GM12874 (cell line): ENCODE results near the gene ARMH2.

ENCODE experiments used
- TF ChIP-seq, protein P1 (sequence below): IDR thresholded peaks from 2 replicates; pipeline ENCODE4 v1.5.1; 2011; ENCODE audit warnings: low read depth, mild to moderate bottlenecking, control low read depth, low read length, moderate library complexity; ENCODE audit not compliant: insufficient read depth

Gene ARMH2

DNA sequence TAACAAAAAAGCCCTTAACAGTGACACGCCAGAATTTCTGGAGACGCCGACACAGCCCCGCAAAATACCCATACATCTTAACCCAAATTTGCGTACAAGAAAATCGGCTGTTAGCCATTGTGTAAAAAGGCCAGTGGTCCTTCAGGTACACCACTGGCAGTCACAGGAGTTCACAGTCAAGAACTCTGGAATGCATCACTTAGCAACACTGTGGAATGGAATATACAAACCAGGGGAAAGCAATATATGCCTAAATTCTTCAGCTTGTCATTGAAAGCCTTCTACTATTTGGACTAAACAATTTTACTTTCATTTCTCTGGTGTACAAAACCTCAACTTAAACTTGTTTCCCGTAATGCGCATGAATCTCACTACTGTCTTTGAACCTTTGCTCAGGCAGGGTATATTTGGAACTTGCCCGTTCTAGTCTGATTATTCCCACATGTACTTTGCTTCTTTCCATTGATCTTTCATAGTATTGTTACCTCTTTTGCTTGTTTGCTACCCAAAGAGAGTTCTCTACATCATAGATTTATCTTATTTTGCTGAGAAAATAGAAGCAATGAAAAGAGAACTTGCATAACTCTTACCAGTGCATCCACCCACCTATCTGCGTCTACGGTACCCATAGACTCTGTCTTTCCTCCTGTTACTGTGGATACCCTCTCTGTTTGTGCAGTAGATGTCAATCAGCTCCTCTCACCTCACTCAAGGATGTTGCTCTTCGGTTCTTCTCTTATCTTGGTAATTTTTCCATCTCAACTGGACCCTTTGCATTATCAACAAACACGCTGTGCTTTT, at the start of gene ARMH2:
Gene ARMH2, minus strand, starts transcription at position 178 of the 801 bp plus-strand sequence. Its CDS starts 60 bp downstream, at position 118.
- TF ChIP-seq, protein P1, sequence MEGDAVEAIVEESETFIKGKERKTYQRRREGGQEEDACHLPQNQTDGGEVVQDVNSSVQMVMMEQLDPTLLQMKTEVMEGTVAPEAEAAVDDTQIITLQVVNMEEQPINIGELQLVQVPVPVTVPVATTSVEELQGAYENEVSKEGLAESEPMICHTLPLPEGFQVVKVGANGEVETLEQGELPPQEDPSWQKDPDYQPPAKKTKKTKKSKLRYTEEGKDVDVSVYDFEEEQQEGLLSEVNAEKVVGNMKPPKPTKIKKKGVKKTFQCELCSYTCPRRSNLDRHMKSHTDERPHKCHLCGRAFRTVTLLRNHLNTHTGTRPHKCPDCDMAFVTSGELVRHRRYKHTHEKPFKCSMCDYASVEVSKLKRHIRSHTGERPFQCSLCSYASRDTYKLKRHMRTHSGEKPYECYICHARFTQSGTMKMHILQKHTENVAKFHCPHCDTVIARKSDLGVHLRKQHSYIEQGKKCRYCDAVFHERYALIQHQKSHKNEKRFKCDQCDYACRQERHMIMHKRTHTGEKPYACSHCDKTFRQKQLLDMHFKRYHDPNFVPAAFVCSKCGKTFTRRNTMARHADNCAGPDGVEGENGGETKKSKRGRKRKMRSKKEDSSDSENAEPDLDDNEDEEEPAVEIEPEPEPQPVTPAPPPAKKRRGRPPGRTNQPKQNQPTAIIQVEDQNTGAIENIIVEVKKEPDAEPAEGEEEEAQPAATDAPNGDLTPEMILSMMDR = no peak

DNA sequence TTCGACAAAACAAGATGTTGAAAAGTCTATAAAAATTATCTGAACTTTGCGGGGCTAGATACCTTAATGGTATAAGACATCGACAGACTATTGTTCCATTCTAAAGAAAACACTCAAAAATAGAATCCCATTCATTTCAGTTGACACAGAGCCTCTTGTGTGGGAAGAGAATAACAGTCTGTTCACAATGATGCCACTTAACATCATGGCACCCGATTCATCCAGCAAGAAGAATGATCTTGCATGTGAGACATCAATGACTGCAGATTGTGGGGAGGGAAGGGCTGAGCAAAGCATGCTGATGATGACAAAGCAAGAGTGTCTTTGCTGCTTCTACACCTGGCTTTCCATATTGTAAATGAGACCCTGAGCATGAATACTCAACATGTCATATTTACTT, 49.7 kb upstream of the ARMH2 start:
- TF ChIP-seq, protein P1 = no peak

DNA sequence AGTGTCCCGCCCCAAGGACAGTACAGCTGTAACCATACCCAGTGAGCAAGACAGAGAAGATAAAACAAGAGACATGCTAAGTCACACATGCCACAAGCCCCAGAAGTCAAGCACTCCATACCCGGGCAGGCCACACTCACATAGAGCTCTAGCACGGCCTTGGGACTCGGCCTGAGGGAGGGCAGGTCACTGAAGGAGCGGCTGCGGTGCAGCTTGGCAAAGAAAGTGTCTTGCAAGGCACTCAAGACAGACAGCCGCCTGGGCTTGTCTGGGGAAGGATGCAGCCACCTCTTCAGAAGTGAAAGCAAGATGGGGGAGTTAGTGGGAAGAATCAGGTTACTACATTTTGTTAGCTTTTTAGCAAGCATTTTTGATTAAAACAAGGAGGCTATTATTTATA, 48.7 kb upstream of the ARMH2 start:
- TF ChIP-seq, protein P1 = no peak

DNA sequence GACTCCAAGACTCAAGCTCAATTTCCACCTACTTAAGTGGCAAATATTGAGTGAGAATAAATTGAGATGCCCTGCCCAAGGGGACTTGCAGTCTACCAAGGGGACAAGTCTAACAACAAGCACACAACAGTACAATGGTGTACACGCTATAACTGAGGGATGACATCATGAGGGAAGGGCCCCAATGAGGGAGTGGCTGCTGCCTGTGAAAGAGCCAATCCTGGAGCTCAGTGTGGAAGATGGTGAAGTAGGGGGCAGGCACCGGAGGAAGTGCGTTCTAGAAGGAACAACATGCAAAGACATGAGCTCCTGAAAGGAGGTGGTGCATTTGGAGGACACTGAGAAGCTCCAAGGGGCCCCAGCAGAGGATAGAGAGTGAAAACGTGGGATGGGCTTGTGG, 46.9 kb upstream of the ARMH2 start:
- TF ChIP-seq, protein P1 = no peak

DNA sequence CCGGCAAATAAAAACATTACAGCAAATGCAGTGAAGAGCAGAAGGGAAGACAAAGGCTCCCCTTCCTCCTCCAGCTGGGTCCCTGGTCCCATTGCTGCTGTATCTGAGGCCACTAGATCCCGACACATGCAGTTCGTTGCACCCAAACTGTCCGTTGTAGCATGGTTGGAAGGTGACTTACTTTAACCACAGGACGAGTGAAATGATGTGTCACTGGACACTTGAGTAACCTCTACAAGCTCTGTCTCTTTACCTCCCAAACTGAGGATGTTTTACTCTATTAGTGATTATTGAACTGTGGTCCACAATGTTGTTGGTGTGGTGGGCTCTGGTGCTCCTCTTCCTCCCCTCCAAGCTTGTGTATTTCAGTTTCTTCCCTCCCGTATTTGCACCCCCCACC, 46.2 kb upstream of the ARMH2 start:
- TF ChIP-seq, protein P1 = no peak

DNA sequence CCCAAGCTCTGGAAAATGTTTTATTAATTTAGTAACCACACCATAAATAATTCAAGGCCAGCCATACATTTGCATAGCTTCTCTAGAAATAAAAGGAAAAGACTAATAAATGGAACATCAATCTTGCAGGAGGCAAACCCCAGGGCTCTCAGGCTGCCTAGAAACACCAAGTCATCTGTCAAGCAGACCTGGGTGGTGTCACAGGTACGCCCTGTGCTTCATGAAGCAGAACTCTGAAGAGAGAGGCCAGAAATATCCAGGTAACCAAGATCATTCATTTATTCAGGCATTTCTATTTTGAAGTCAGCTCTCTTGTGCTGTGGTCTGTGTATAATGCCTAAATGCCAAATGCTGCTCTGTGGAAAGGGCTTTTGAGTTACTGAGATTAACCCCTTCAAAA, 45.3 kb upstream of the ARMH2 start:
- TF ChIP-seq, protein P1 = no peak

DNA sequence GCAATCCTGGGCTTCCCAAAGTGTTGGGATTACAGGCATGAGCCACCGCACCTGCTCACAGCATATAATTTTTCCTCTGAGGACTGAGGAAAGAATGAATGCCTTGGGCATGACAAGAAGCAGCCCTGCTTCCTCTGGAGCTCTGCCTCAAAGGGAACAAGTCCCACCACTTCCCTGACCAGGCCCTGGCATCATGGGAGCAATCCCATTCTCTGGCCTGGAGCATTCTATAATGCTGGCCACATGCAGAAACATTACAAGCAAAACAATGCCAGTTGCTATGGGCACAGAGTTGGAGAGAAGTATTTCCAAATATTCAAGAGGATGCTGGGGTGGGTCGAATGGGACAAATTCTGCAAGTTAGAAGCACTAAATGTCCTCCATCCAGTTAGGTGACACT, 41.5 kb upstream of the ARMH2 start:
- TF ChIP-seq, protein P1 = no peak

DNA sequence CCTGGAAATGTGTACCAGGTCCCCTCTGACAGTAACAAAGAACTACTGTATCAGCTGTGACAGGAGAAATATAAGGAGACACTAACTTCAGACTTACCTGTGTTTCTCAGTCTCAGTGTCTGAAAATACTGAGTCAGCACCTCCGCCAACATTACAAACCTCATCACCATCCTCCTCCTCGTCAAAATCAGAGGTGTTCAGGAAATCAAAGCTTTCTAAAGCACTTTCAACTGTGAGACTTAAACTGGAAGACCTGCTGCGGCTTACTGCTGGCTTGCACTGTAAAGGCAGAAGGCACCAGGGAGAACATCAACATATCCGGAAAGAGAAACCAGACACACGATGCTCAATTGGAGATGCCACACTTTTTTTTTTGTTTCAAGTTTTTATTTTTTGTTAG, 40.3 kb upstream of the ARMH2 start:
- TF ChIP-seq, protein P1 = no peak
